RPMI8226 (cell line): ENCODE measurements around the gene ABRACL.
A peak's percentile ranks its signal among the peaks of the same experiment; 100 is the strongest.
"Not testable (repeated sequence)": the region's sequence is repeated elsewhere in the genome, so short reads cannot be mapped to it uniquely, and the experiment has no call there.

Experiments used
- DNase-seq: peaks from one replicate; pipeline ENCODE4 v3.0.0-alpha.2; 2015

ABRACL gene, protein sequence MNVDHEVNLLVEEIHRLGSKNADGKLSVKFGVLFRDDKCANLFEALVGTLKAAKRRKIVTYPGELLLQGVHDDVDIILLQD

DNA sequence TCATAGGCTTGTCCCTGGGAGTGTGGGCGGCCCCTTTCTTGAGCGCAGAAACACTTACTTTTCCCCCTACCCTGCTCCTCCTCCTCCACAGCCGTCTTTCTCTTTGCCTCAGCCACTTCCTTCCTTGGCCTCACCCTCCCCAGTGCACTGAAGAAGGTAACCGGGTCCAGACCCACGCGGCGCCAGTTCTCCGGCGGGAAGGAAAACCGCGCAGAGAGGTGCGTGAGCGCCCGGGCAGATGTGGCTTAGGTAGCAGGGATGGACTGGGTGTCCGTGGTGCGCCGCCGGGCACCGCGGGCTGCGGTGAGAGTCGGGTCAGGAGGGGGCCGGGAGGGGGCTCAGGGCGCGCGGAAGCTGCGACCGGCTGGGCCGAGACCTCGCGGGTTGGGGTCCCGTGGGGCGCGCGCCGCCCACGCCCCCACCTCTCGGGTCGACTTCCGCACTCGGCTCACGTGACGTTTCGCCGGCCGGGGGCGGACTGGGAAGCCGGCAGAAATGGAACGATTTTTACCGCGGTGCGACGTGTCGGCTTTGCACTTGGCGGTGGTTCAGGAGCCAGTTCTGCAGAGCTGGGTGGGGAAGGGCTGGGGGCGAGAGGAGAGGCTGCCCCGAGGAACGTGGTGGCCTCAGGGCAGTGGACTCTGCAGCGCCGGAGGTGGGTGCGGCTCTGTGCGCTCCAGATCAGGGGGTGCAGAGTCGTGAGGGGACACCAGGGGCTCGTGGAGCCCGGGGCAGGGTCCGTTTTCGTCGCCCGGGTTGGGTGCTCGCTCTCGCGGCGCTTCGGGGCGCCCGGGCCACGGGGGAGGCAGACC is at the start of gene ABRACL:
Gene ABRACL, plus strand, starts transcription at position 88 of the 812 bp plus-strand sequence. CDS start 5,416 bp downstream, outside the sequence.
- peak; percentile 67 for DNase-seq

GRCh38 chr6:138979365-138979764 is 49.2 kb upstream of the ABRACL start:
- DNase-seq, result no peak

- DNase-seq, result peak; percentile 47
Measured at GRCh38 chr6:138979813-138980668, 48.5 kb upstream of the ABRACL start.

DNA sequence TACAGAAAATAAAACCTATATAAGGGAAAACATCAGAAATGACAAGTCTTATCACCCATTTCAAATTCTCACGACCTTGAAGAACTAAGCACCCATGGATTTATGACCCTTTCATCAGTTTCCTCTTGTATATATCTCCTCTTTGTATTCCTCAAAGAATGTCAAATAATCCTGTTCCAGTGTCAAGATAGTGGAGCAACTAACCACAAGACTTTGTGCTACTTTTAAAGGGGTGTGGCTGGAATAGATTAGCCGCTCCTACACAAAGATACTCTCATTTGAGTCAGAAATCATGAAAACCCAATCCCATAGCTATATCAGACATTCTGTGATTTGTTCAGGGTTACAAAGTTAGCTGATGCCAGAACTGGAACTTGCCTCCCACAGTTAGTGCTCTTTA is 47.1 kb upstream of the ABRACL start:
- no peak for DNase-seq

GRCh38 chr6:138986578-138986977 is 42.0 kb upstream of the ABRACL start:
- DNase-seq, result no peak

DNA sequence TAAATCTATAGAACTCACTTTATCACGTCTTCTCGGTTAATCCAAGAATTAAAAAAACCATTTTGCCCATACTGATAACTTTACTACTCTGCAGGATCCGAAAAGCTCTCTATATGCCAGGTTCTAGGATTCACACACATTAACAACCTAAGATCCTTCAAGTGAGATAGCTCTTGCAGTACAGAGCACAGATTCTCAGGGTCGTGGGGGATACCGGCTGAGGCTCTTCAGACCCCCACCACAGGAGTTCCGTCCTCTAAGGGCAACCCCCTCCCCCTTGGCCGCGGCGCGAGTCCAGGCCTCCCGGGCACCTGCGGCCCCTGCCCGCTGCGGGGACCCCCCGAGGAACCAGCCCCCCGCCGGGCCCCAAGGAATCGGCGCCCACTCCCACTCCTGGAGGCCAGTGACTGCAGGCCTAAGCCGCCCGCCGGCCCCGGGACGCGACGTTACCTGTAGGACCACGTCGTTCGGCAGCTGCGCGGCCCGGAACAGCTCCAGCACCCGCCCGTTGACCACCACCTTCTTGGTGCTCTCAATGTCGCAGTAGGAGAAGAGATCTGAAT is 41.4 kb upstream of the ABRACL start:
- DNase-seq, result no peak

DNA sequence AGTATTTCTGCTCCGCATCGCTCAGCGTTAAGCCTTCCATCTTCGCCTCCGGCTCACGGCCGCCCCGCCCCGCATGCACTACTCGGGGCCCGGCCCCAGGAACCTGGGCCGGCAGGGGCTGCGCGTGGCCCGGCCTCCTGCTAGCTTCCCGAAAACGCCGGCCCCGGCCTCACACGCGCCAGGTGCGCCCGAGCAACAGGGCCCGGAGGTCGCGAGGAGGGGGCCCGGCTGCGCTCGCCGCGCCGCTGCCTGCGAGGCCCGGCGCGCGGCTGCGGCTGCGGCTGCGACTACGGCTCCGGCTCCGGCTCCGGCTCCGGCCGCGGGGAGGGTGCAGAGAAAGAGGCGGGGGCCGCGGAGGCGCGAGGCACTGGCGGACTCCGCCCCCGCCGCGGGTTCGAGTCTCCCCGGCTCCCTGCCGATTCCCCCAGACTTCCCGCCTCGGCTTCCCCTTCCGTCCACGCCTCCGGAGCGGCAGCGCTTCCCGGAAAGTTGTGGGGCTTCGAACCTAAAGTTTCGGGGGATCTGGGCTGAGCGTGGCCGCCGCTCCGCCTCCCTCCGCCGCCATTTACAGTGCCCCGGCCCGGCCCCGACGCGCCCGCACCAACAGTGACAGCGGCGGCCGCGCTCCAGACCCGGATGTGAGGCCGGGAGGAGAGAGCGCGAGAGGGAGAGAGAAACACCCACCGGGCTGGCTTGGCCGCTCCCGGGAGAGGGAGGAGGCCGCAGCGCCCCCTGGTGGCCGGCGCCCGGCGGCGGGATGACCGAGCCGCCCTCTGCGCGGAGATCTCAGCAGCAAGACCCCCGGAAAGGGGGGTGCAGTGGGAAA is 40.7 kb upstream of the ABRACL start, which contains the start of gene REPS1:
Gene REPS1, minus strand, starts transcription at position 611 of the 826 bp plus-strand sequence. Its CDS starts 571 bp downstream, at position 40.
- DNase-seq, result peak; percentile 88

DNA sequence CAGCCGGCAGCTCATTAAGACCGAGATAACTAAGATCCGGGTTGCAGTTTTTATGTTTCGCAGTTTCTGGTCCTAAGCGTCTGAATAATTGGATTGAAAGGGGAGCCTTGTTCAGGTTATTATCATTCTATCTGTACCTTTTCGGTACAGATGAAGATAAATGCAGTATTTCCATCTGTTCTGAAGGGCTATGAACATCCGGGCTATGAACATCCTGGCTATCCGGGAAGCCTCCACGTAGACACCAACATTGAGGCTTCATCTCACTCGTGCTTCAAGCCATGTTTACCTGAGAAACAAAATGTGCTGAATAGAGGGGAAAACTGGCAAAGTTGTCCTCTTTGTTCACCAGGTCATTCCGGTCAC is 40.1 kb upstream of the ABRACL start:
- DNase-seq, result peak; percentile 9

DNA sequence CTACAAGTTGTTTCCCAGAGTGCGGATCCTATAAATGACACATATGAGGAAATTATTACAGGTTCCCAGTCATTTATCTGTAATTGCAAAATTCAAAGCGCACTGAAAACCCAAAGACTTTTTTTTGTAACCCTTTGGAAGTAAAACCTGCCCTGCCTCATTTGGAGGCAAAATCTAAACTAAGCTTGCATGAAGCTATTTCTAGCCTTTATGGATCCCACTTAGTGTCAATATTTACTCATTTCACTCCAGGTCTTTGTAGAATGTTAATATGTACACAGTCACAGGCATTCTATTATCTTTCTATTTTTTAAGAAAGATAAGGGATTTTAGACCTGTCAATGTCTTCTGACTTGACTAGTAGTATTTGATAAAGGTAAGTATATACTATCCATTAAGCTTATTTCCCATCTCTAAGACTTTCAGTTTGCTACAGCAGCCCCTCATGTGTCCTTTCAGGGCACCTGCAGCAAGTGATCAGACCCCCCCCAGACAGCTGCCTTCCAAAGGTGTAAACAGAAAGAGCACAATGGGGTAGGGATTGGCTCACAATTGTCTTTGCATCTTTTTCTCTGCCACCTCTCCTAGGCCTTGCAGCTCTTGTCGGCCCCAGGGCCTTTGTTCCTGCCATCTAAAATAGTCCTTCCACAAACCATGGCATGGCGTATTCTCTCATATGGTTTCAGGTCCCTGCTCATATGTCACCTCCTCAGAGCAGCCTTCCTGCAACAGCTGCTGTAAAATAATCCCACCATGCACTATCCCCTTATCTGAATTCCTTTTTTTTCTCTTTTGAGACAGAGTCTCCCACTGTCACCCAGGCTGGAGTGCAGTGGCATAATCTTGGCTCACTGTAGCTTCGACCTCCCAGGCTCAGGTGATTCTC is 39.2 kb upstream of the ABRACL start:
- DNase-seq, result no peak

GRCh38 chr6:138991206-138991605 is 37.3 kb upstream of the ABRACL start:
- no peak for DNase-seq

DNA sequence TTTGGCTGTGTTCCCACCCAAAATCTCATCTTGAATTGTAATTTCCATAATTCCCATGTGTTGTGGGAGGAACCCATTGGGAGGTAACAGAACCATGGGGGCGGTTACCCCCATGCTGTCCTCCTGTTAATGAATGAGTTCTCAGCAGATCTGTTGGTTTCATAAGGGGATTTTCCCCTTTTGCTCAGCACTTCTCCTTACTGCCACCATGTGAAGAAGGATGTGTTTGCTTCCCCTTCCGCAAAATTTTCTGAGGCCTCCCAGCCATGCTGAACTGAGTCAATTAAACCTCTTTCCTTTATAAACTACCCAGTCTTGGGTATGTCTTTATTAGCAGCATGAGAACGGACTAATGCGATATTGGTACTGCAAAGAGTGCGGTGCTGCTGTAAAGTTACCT is 35.6 kb upstream of the ABRACL start:
- not testable (repeated sequence) for DNase-seq

- DNase-seq, result not testable (repeated sequence)
Measured at GRCh38 chr6:138993410-138993809, 35.1 kb upstream of the ABRACL start.

- no peak for DNase-seq
Measured at GRCh38 chr6:138996524-138996923, 32.0 kb upstream of the ABRACL start.

DNA sequence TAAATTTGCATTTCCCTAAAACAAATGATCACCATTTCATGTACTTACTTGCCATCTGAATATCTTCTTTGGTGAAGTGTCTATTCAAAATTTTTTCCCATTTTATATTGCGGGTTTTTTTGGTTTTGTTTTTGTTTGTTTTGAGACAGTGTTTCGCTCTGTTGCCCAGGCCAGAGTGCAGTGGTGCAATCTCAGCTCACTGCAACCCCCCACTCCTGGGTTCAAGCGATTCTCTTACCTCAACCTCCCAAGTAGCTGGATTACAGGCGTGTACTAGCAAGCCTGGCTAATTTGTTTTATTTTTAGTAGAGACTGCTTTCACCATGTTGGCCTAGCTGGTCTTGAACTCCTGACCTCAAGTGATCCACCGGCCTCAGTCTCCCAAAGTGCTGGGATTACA is 31.4 kb upstream of the ABRACL start:
- DNase-seq, result no peak

- no peak for DNase-seq
Measured at GRCh38 chr6:138999949-139000725, 28.4 kb upstream of the ABRACL start.

DNA sequence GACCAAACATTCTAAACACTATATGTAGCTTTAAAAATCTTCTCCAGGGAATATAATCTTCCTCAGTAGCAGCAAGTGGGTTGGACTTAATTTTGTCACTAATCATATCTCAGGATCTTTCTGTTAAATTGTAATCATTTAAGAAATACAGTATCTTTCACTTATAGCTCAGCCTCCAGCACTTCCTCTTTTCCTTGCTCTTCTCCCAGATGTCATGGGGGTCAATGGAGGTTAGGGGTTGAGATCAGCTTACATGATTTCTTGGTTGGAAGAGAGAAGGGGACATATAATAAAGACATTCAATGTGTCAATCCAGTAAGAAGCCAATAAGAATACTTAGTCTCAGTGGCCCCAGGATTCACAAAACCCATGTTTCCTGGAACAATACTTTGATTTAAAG is 24.8 kb upstream of the ABRACL start:
- no peak for DNase-seq

DNA sequence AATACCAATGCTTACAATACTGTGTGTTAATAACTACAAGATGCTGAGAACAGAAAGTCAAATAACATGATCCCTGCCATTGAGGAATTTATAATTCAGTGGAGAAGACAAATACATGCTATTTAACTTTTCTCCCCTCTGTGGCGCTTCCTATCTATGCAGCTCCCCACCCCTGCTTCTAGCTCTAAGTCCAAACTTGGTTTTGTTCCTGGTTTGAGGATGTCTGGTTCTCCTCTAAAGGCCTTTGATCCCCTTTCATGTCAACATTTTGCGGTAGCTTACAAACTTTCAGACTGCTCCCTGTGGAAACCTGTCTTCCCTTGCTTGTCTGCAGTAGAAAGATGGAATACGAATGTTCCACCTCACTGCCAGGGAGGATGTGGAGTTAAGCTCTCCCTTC is 22.1 kb upstream of the ABRACL start:
- no peak for DNase-seq

DNA sequence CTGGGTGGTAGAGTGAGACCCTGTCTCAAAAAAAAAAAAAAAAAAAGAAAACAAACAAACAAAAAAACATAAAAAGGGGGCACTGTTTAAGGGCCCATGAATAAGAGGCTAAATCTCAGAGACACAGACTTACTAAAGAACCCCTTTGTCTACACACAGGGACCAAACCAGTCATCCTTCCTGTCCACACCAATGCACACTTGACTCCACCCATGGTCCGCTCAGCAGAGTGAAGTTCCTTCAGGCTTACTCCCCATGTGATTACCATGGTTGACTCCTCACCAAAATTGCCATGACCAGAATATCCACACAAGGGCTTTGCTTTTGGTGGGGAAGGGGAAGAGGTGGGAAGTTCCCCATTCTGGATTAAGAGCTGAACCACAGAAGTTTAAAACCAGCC is 21.1 kb upstream of the ABRACL start:
- DNase-seq, result no peak

GRCh38 chr6:139008117-139008516 is 20.4 kb upstream of the ABRACL start:
- DNase-seq, result no peak

DNA sequence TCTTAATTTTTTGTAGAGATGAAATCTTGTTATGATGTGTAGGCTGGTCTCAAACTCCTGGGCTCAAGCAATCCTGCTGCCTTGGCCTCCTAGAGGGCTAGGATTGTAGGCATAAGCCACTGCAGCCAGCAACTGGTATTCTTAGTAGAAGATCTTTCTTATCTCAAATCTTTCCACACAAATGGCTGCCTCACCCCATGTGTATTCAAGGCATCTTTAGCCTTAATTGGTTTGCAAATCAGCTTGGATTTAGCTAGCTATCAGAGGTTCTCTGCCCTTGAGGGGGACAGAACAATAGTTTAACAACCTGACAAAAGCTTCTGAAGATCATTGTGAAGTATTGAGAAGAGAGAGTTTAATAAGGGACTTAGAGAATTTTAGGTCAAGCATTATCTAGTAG is 17.9 kb upstream of the ABRACL start:
- DNase-seq, result no peak

DNA sequence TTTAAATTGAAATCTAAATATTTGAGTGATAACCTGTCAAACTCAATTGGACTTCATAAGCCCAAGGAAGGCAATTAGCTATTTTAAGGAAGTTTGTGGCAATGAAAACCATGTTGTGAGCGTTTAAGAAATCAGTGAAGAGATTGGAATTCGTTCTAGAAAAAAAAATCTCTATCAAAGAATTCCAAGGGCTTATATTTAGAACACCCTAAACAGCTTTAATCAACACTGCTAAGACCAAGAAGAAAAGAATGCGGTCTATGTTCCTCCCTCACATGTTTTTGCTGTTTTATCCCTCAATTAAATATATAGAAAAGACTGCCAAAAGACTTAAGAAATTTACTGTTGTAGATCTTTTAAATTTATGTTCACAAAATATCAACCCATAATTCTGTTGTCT is 16.6 kb upstream of the ABRACL start:
- DNase-seq, result no peak
